Measurements from ENCODE around the gene SPTY2D1.

Gene SPTY2D1

GRCh38 chr11:18615628-18616392 lies 18.3 kb downstream of the SPTY2D1 start:
- DNase-seq (ENCODE audit: extremely low read depth, low read depth): no peak
- no peak for TF ChIP-seq CTCF (IDR thresholded peaks at IDR 0.05; ENCODE audit: low read depth, low read length, missing control alignments)
- H3K4me3 ChIP-seq (replicated peaks; ENCODE audit: low read depth, low read length): no peak overlapping the region

- TF ChIP-seq CTCF (IDR thresholded peaks at IDR 0.05; ENCODE audit: low read depth, low read length, missing control alignments): no peak
- DNase-seq (ENCODE audit: extremely low read depth, low read depth): no peak
- no peak overlapping the region for H3K4me3 ChIP-seq (replicated peaks; ENCODE audit: low read depth, low read length)
Observed at GRCh38 chr11:18614667-18615066, 19.5 kb downstream of the SPTY2D1 start.

GRCh38 chr11:18612394-18612793 lies 21.7 kb downstream of the SPTY2D1 start:
- no peak for DNase-seq (ENCODE audit: extremely low read depth, low read depth)
- TF ChIP-seq CTCF (IDR thresholded peaks at IDR 0.05; ENCODE audit: low read depth, low read length, missing control alignments): no peak

GRCh38 chr11:18611196-18611595 lies 22.9 kb downstream of the SPTY2D1 start:
- TF ChIP-seq CTCF (IDR thresholded peaks at IDR 0.05; ENCODE audit: low read depth, low read length, missing control alignments): no peak
- DNase-seq (ENCODE audit: extremely low read depth, low read depth): no peak
- H3K4me3 ChIP-seq (replicated peaks; ENCODE audit: low read depth, low read length): no peak overlapping the region

More at GRCh38 chr11:18612394-18612793, 21.7 kb downstream of the SPTY2D1 start:
- H3K4me3 ChIP-seq (replicated peaks; ENCODE audit: low read depth, low read length): no peak overlapping the region

- no peak for DNase-seq (ENCODE audit: extremely low read depth, low read depth)
- TF ChIP-seq CTCF (IDR thresholded peaks at IDR 0.05; ENCODE audit: low read depth, low read length, missing control alignments): no peak
- no peak overlapping the region for H3K4me3 ChIP-seq (replicated peaks; ENCODE audit: low read depth, low read length)
Observed at GRCh38 chr11:18608376-18608775, 25.8 kb downstream of the SPTY2D1 start.

GRCh38 chr11:18600915-18601569 lies 33.1 kb downstream of the SPTY2D1 start:
- no peak overlapping the region for H3K4me3 ChIP-seq (replicated peaks; ENCODE audit: low read depth, low read length)
- TF ChIP-seq CTCF (IDR thresholded peaks at IDR 0.05; ENCODE audit: low read depth, low read length, missing control alignments): no peak
- no peak for DNase-seq (ENCODE audit: extremely low read depth, low read depth)
